Measurements from ENCODE around the gene EPB41L3.

DNA sequence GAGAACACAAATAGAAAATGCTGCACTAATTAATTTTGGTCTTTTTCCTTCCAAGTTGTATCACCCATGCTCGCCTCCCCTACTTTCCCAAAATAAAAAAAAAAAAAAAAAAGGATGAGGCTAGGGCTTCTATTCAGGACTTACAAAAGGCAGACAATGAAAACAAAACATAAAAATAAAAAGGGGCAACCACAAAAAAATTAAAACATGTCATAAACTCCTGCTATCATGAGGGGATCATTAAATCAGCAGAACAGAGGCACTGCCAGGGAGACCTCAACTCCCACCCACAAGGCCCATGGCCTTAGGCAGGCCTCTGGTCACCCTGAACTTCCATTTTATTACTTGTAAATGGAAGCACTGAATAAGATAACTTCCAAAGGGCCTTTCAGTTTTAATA is 23.3 kb downstream of the EPB41L3 start:
- TF ChIP-seq CTCF (IDR thresholded peaks at IDR 0.05 in 8 of 11, conservative IDR thresholded peaks at IDR 0.05 in 3 of 11) (no peak), POLR2A (IDR thresholded peaks at IDR 0.05) (no peak)

All from spleen (tissue), 7 donors.